Measurements from ENCODE around the gene CASKIN2. TPM values are rescaled to one million over a fixed set of nuclear protein-coding genes. Genes with fewer than 3 reads are reported as not detected.

CASKIN2 gene
- polyA plus RNA-seq, 4 donors: 33.6 to 35.2 (median 34.0) TPM

DNA sequence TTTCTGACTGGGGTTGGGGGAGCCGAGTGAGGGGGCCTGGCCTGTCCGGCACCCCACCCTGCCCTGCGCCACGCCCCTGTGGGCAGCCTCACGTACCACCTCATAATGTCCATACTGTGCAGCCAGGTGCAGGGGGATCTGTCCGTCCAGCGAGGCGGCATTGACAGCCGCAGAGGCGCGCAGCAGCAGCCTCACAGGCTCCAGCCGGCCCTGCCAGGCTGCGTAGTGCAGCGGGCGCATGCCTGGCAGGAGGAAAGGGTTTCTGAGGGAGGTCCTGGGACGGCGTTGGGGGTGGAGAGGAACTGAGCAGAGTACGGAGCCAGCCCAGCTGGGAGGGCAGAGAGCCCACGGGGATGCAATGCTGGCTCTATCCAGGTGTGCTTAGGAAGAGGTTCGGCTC lies 8.4 kb downstream of the CASKIN2 start:
- DNase-seq (ENCODE audit: low read depth in 4 of 4, low spot score in 3 of 4): no peak

DNA sequence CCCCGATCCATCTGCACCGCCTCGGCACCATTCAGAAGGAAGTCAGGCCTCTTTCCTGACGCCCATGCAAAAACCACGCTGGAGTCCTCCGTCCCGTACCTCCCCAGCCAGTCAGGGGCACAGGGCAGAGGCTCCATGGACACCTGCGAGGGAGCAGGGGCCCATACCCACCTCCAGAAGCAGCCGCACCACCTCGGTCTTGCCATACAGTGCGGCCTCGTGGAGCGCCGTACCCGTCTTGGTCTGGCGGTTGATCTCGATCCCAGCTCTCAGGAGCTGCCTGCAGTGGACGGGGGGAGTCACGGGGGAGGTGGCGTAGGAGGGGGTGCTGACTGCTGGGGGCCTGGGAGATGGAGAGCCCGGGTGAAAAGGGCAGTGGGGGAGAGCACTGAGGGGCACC lies 9.2 kb downstream of the CASKIN2 start:
- no peak for DNase-seq (ENCODE audit: low read depth in 4 of 4, low spot score in 3 of 4)

- no peak for DNase-seq (ENCODE audit: low read depth in 4 of 4, low spot score in 3 of 4)
Observed at GRCh38 chr17:75505640-75506039, 9.7 kb downstream of the CASKIN2 start.

DNA sequence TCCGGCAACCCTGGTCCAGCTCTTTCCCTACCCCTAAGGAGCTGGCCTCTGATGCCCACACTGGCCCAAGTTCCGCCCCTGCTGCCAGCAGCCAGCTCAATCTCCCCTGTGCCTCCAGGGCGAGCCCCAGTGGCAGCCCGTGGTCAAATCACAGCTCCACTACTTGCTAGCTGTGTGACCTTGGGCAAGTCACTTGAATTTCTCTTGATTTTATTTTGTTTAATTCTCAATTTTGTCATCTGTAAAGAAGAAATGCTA lies 10.3 kb downstream of the CASKIN2 start:
- no peak for DNase-seq (ENCODE audit: low read depth in 4 of 4, low spot score in 3 of 4)

- no peak for DNase-seq (ENCODE audit: low read depth in 4 of 4, low spot score in 3 of 4)
Observed at GRCh38 chr17:75504347-75505151, 10.8 kb downstream of the CASKIN2 start.

GRCh38 chr17:75503976-75504346 lies 11.4 kb downstream of the CASKIN2 start:
- DNase-seq (ENCODE audit: low read depth in 4 of 4, low spot score in 3 of 4): no peak

GRCh38 chr17:75503337-75503950 lies 11.9 kb downstream of the CASKIN2 start:
- DNase-seq (ENCODE audit: low read depth in 4 of 4, low spot score in 3 of 4): no peak

GRCh38 chr17:75502721-75503329 lies 12.5 kb downstream of the CASKIN2 start:
- no peak for DNase-seq (ENCODE audit: low read depth in 4 of 4, low spot score in 3 of 4)

DNA sequence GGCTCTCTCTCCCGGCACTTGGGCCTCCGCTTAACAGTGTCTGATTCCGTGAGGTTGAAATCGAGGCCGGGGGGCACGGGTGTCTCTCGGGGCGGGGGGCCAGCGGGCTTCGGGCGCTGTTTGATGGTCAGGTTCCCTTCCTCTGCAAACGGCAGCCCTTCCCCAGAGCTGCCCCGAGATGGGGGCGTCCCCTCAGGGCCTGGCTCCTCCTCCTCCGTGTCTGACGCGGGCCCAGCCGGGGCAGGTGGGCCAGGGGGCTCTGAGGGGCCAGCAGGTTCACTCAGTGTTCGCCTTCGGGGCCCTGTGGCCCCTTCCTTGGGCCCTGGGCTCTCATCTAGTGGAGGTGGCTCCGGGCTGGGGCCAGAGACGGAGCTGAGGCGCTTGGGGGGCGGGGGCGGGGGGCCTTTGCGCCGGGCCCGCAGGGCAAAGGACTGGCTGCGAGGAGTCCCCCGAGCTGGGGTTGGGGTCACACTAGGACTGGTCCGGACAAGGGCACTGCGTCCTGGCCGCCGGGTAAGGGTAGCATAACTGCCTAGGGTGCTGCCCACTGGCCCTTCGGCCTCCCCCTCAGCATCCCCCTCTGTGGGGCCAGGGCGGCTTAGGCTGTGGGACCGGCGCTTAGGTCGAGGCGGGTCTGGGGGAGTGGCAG lies 13.1 kb downstream of the CASKIN2 start:
- DNase-seq (ENCODE audit: low read depth in 4 of 4, low spot score in 3 of 4): no peak

DNA sequence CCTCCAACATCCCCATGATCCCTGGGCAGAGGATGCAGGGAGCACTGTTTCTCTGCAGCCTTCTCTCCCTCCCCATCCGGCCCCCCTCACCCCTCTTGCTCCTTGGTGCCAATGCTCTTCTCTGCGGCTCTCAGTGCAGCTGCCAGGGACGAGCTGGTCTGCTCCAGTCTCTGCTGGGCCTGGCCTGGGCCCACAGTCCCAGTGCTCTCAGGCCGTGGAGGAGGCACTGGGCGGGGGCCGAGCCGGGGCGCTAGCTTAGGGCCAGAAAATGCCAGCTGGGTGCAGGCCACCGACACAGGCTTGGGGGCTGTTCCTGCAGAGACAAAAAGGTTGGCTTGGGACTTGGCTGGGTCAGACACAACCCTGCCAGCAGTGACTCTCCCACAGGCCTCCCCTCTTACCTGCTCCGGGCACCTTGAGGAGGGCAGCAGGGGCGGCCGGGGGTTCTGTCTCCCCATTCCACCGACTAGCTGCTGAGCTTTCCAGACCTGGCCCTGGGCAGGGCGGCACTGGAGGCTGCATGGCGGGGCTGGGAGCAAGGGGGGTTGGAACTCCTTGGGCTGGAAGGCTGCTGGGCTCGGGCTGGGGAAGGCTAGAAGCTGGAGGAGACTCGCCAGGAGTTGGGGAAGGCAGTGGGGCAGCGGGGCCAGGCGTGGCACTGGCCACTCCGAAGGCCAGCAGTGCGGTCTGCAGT lies 13.8 kb downstream of the CASKIN2 start:
- no peak for DNase-seq (ENCODE audit: low read depth in 4 of 4, low spot score in 3 of 4)

DNA sequence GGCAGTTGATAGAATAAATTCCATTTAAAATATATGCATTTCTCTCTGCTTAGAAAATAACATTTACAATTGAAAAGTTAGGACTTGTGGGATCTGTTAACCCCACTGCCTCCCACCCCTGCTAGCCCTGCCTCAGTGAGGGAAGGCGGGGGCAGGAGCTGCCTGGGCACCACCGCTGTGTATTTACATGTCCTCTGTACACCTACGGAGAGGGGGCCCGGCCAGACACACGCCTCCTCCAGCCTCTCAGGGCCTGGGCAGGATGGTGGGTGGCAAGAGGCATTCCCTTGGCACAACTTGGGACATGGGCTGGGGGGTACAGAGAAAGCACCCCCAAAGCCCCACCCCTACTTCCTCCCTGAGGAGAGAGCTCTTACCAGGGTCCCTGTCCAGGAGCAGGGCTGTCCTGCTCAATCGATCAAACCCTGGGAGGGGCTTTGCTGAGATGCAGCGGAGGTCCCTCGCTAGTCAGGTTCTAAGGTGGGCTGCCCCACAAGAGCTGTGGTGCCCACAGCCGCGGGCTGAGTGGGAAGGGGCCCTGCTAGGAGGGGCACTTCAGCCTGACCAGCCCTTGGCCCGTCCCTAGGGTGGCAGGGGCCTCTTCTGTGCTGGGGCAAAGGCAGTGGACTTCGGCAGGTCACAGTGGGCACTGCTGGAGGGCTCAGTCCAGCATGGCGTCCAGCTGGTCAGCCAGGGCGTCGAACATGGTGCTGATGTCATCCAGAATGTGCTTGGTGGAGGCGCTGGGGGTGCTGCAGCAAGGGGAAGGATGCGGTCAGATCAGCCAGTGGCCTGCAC lies 14.7 kb downstream of the CASKIN2 start:
- DNase-seq (ENCODE audit: low read depth in 4 of 4, low spot score in 3 of 4): no peak

DNA sequence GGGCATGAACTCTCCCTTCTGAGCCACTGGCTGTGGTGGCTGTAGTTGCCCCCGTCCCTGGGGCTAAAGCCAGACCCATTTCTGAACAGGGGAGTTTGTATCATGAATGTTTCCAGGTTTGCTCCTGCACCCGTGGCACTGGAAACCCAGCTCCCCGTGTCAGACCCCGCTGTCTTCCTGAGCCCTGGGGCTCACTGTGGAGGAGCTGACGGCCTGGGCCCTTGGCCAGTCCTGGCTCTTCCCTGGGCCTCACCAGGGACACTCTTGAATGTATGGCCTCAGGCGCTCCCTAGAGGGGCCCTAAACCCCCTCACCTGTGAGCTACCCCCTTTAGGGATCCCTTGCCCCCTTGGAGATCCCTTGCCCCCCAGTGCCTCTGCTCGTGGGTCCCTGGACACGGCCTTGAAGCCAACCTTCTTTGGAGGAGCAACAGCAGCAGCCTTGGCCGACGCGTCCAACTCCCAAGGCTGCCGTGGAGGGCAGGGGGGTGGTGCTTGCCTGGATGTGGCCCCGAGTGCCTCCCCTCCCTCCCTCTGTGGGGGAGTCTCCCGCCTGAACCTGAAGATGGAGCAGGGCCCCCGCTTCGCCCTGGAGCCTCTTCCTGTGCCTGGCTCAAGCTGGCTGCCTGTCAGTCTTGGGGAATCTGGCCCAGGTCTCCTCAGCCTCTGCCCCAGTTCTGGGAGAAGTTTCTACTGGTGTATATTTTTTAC lies 15.9 kb downstream of the CASKIN2 start:
- no peak for DNase-seq (ENCODE audit: low read depth in 4 of 4, low spot score in 3 of 4)

DNA sequence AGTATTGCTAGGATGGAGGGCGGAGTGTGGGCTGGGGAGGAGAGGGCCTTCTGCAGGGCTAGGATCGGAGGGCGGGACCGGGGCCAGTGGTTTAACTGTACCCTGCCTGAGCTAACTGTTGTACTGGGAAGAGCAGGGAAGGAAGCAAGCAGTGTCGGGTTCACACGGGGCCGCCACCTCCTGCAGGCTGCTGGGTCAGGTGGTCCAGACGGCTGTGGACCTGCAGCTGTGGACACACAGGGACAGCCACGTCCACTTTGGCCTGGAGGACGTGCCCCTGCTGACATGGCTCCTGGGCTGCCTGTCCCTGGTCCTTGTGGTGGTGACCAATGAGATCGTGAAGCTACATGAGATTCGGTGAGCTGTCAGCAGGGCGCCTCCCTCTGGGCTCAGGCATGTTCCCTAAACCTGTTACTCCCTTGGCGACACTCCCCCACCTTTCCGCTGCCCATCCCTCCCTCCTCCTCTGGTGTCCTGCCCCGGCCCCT lies 16.6 kb downstream of the CASKIN2 start:
- DNase-seq (ENCODE audit: low read depth in 4 of 4, low spot score in 3 of 4): no peak

- DNase-seq (ENCODE audit: low read depth in 4 of 4, low spot score in 3 of 4): no peak
Observed at GRCh38 chr17:75498039-75498725, 17.2 kb downstream of the CASKIN2 start.

DNA sequence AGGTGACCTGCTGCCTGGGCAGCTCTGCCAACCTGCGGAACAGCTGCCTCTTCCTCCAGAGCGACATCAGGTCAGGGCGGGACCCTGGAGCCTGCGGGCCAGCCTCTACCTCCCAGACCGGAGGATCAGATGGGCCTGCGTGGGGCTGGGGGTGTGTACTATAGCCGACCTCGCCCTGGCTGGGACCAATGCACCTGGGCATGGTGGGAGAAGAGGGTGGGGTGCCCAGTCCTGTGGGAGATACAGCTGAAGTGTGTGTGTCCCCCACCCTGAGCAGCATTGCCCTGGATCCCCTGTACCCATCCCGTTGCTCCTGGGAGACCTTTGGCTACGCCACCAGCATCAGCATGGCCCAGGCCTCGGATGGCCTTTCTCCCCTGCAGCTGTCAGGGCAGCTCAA lies 19.3 kb downstream of the CASKIN2 start:
- no peak for DNase-seq (ENCODE audit: low read depth in 4 of 4, low spot score in 3 of 4)

DNA sequence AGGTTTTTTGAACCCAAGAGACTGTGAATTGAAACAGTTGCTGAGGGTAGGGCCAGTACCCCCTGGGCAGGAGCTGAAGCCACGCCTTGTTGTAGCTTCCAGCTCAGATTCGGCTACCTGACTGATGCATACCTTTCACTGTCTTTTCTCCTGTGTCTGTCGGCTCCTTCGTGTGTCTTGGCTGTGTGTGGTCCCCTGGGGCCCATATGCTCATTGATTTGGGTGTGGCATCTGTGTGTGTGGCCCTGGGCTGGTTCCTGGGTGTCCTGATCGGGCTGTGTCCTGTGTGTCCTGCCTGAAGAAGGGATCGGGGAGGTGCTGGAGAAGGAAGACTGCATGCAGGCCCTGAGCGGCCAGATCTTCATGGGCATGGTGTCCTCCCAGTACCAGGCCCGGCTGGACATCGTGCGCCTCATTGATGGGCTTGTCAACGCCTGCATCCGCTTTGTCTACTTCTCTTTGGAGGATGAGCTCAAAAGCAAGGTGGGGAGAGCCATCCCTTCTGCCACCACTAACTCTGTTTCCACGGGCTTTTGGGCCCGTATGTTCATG lies 20.9 kb downstream of the CASKIN2 start:
- DNase-seq (ENCODE audit: low read depth in 4 of 4, low spot score in 3 of 4): no peak

GRCh38 chr17:75493476-75494129 lies 21.7 kb downstream of the CASKIN2 start:
- no peak for DNase-seq (ENCODE audit: low read depth in 4 of 4, low spot score in 3 of 4)

DNA sequence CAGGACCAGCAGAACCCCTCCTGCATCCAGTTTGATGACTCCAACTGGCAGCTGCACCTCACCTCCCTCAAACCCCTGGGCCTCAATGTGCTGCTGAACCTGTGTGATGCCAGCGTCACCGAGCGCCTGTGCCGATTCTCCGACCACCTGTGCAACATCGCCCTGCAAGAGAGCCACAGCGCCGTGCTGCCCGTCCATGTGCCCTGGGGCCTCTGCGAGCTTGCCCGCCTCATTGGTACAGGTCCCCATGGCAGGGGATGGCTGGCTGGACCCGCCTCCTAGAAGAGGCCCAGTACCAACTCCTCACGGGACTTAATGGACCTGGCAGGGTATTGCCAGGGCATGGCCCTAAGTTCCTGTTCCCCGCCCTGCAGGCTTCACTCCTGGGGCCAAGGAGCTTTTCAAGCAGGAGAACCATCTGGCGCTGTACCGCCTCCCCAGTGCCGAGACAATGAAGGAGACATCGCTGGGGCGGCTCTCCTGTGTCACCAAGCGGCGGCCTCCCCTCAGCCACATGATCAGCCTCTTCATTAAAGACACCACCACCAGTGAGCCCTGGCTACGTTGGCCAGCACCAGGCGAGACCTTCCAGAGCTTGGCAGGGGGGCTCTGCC lies 22.7 kb downstream of the CASKIN2 start:
- no peak for DNase-seq (ENCODE audit: low read depth in 4 of 4, low spot score in 3 of 4)
